SH-SY5Y (cell line): ENCODE data around the gene RPP21.

ENCODE experiments used
- GATA2 ChIP-seq: IDR thresholded peaks from 2 replicates; pipeline ENCODE4 v1.6.1; 2011; ENCODE audit warnings: mild to moderate bottlenecking, low read depth, low read length
- GATA3 ChIP-seq: IDR thresholded peaks from 2 replicates; pipeline ENCODE4 v1.6.1; 2011; ENCODE audit warnings: low read depth, mild to moderate bottlenecking, low read length, moderate library complexity

DNA sequence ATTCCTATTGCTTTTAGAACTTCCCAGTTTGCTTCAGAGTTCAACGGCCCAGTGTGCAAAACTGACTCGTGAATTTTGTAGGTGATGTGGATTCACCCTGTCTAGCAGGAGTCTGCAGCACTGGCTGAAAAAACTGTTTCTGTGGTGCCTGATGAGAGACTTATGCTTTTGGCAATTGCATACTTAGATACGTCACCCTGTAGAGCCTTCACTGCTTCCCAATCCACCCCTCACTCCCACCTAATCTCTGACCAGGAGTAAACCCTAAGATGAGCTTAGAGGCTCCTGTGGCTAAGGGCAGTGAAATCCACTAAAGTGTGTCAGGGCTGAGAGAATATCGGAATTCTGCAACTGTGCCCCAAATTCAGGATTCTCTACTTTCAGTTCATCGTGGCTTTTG lies 14.3 kb downstream of the RPP21 start:
- TF ChIP-seq GATA2, result no peak
- no peak for TF ChIP-seq GATA3
